ENCODE data around the gene BTBD9. TPM values are rescaled to one million over a fixed set of nuclear protein-coding genes. Genes with fewer than 3 reads are reported as not detected.

The BTBD9 gene
- total RNA-seq, 5 donors from 2014 or later (not counting 1 experiment from before 2014, with no cell fraction given): 29.3 to 67.7 (median 38.1) TPM

GRCh38 chr6:38566295-38567030, 73.3 kb downstream of the BTBD9 start:
- Histone ChIP-seq H3K4me3 (ENCODE audit: control insufficient read depth in 1 of 2, extremely low read depth in 1 of 2, low read length in 1 of 2) (no peak overlapping the region), H3K4me1 (ENCODE audit: control insufficient read depth in 1 of 2, extremely low read depth in 1 of 2, insufficient read depth in 2 of 2, low read length in 2 of 2) (peaks cover 0 to under 1% of the 10 kb centered on the region in 2 experiments), H3K27me3 (replicated peaks in 1 of 2; ENCODE audit: control insufficient read depth in 2 of 2, extremely low read depth in 1 of 2, insufficient read depth in 2 of 2, low read length in 1 of 2) (no peaks in the 10 kb centered on the region), H3K27ac (ENCODE audit: low read length) (no peak overlapping the region), H3K36me3 (ENCODE audit: control insufficient read depth in 2 of 2, extremely low read depth in 1 of 2, insufficient read depth in 1 of 2, low read length in 1 of 2) (no peaks in the 10 kb centered on the region), H3K9me3 (no peaks in the 10 kb centered on the region)
- CTCF ChIA-PET: interaction anchor here in 1 of 2 donors (0.5 kb wide), 1 partner anchor 73 kb away, joined by 3 read pairs; no protein-coding TSS in a partner anchor
- no peak for DNase-seq
- no peak overlapping the region for H3K27ac Mint-ChIP-seq
- no peak overlapping the region for H3K4me3 Mint-ChIP-seq
- H3K9me3 Mint-ChIP-seq: no peaks in the 10 kb centered on the region
- H3K4me1 Mint-ChIP-seq: peaks cover 8 to 19% (median 12%) of the 10 kb centered on the region in 3 donors
- H3K27me3 Mint-ChIP-seq: no peaks in the 10 kb centered on the region
- ATAC-seq (replicated peaks in 1 of 4): no peak
- WGBS (ENCODE audit: insufficient coverage): 100% methylated on average over 4 of the region's 6 CpGs
- peaks cover 36% of the 10 kb centered on the region for H3K36me3 Mint-ChIP-seq
- POLR2A ChIA-PET: interaction anchor here in 1 of 2 donors (0.5 kb wide), 1 partner anchor 1635 kb away, joined by 6 read pairs; no protein-coding TSS in a partner anchor

GRCh38 chr6:38564301-38564700, 75.4 kb downstream of the BTBD9 start:
- Histone ChIP-seq H3K4me3 (ENCODE audit: control insufficient read depth in 1 of 2, extremely low read depth in 1 of 2, low read length in 1 of 2) (no peak overlapping the region), H3K27me3 (replicated peaks in 1 of 2; ENCODE audit: control insufficient read depth in 2 of 2, extremely low read depth in 1 of 2, insufficient read depth in 2 of 2, low read length in 1 of 2) (no peaks in the 10 kb centered on the region), H3K36me3 (ENCODE audit: control insufficient read depth in 2 of 2, extremely low read depth in 1 of 2, insufficient read depth in 1 of 2, low read length in 1 of 2) (no peaks in the 10 kb centered on the region), H3K4me1 (ENCODE audit: control insufficient read depth in 1 of 2, extremely low read depth in 1 of 2, insufficient read depth in 2 of 2, low read length in 2 of 2) (no peaks in the 10 kb centered on the region), H3K27ac (ENCODE audit: low read length) (no peak overlapping the region), H3K9me3 (no peaks in the 10 kb centered on the region)
- Mint-ChIP-seq H3K4me1 (peaks cover 0 to 8% (median 4%) of the 10 kb centered on the region in 3 donors), H3K36me3 (peaks cover 37% of the 10 kb centered on the region), H3K9me3 (no peaks in the 10 kb centered on the region), H3K27me3 (no peaks in the 10 kb centered on the region), H3K27ac (no peak overlapping the region), H3K4me3 (no peak overlapping the region)
- ATAC-seq (replicated peaks in 1 of 4): no peak
- ChIA-PET POLR2A (interaction anchor here in 1 of 2 donors (1.3 kb wide), 1 partner anchor 10 kb away, joined by 4 read pairs; no protein-coding TSS in a partner anchor), CTCF (no interaction called here)
- WGBS (ENCODE audit: insufficient coverage): 100% methylated on average over 1 of the region's 4 CpGs
- no peak for DNase-seq

GRCh38 chr6:38555606-38556005, 84.1 kb downstream of the BTBD9 start:
- Histone ChIP-seq H3K27ac (ENCODE audit: low read length) (no peak overlapping the region), H3K36me3 (ENCODE audit: control insufficient read depth in 2 of 2, extremely low read depth in 1 of 2, insufficient read depth in 1 of 2, low read length in 1 of 2) (no peaks in the 10 kb centered on the region), H3K27me3 (replicated peaks in 1 of 2; ENCODE audit: control insufficient read depth in 2 of 2, extremely low read depth in 1 of 2, insufficient read depth in 2 of 2, low read length in 1 of 2) (no peaks in the 10 kb centered on the region), H3K4me1 (ENCODE audit: control insufficient read depth in 1 of 2, extremely low read depth in 1 of 2, insufficient read depth in 2 of 2, low read length in 2 of 2) (no peaks in the 10 kb centered on the region), H3K9me3 (no peaks in the 10 kb centered on the region), H3K4me3 (ENCODE audit: control insufficient read depth in 1 of 2, extremely low read depth in 1 of 2, low read length in 1 of 2) (no peak overlapping the region)
- H3K9me3 Mint-ChIP-seq: no peaks in the 10 kb centered on the region
- DNase-seq (no peak), ATAC-seq (replicated peaks in 1 of 4) (no peak)
- H3K4me1 Mint-ChIP-seq: peaks cover 0 to 3% (median 2%) of the 10 kb centered on the region in 3 donors
- WGBS (ENCODE audit: insufficient coverage): no CpG with 5 or more reads among the region's 3 CpGs
- H3K27ac Mint-ChIP-seq: no peak overlapping the region
- POLR2A ChIA-PET: no interaction called here
- no peaks in the 10 kb centered on the region for H3K27me3 Mint-ChIP-seq
- CTCF ChIA-PET: no interaction called here
- H3K36me3 Mint-ChIP-seq: peaks cover 21% of the 10 kb centered on the region
- H3K4me3 Mint-ChIP-seq: no peak overlapping the region

- Histone ChIP-seq H3K4me3 (ENCODE audit: control insufficient read depth in 1 of 2, extremely low read depth in 1 of 2, low read length in 1 of 2) (no peak overlapping the region), H3K36me3 (ENCODE audit: control insufficient read depth in 2 of 2, extremely low read depth in 1 of 2, insufficient read depth in 1 of 2, low read length in 1 of 2) (no peaks in the 10 kb centered on the region), H3K27me3 (replicated peaks in 1 of 2; ENCODE audit: control insufficient read depth in 2 of 2, extremely low read depth in 1 of 2, insufficient read depth in 2 of 2, low read length in 1 of 2) (no peaks in the 10 kb centered on the region), H3K9me3 (no peaks in the 10 kb centered on the region), H3K27ac (ENCODE audit: low read length) (no peak overlapping the region), H3K4me1 (ENCODE audit: control insufficient read depth in 1 of 2, extremely low read depth in 1 of 2, insufficient read depth in 2 of 2, low read length in 2 of 2) (no peaks in the 10 kb centered on the region)
- Mint-ChIP-seq H3K4me1 (peaks cover 0 to 3% (median 2%) of the 10 kb centered on the region in 3 donors), H3K27ac (no peak overlapping the region), H3K9me3 (no peaks in the 10 kb centered on the region), H3K4me3 (no peak overlapping the region), H3K27me3 (no peaks in the 10 kb centered on the region), H3K36me3 (peaks cover 21% of the 10 kb centered on the region)
- 100% methylated on average over 1 of the region's 4 CpGs for WGBS (ENCODE audit: insufficient coverage)
- ChIA-PET CTCF (no interaction called here), POLR2A (interaction anchor here (0.6 to 0.7 kb wide), 2 partner anchors 10 to 697 kb away, joined by 3 to 4 read pairs; no protein-coding TSS in a partner anchor)
- no peak for DNase-seq
- ATAC-seq (replicated peaks in 1 of 4): no peak
These were observed 84.9 kb downstream of the BTBD9 start for GRCh38 chr6:38554700-38555413.

- Mint-ChIP-seq H3K27me3 (no peaks in the 10 kb centered on the region), H3K4me3 (no peak overlapping the region), H3K27ac (no peak overlapping the region), H3K36me3 (peaks cover 19% of the 10 kb centered on the region), H3K9me3 (no peaks in the 10 kb centered on the region), H3K4me1 (peaks cover 0 to 3% (median 2%) of the 10 kb centered on the region in 3 donors)
- Histone ChIP-seq H3K4me3 (ENCODE audit: control insufficient read depth in 1 of 2, extremely low read depth in 1 of 2, low read length in 1 of 2) (no peak overlapping the region), H3K36me3 (ENCODE audit: control insufficient read depth in 2 of 2, extremely low read depth in 1 of 2, insufficient read depth in 1 of 2, low read length in 1 of 2) (no peaks in the 10 kb centered on the region), H3K9me3 (no peaks in the 10 kb centered on the region), H3K4me1 (ENCODE audit: control insufficient read depth in 1 of 2, extremely low read depth in 1 of 2, insufficient read depth in 2 of 2, low read length in 2 of 2) (no peaks in the 10 kb centered on the region), H3K27ac (ENCODE audit: low read length) (no peak overlapping the region), H3K27me3 (replicated peaks in 1 of 2; ENCODE audit: control insufficient read depth in 2 of 2, extremely low read depth in 1 of 2, insufficient read depth in 2 of 2, low read length in 1 of 2) (no peaks in the 10 kb centered on the region)
- POLR2A ChIA-PET: interaction anchor here (0.6 to 0.7 kb wide), 2 partner anchors 10 to 696 kb away, joined by 3 to 4 read pairs; no protein-coding TSS in a partner anchor
- DNase-seq: no peak
- ATAC-seq (replicated peaks in 1 of 4): no peak
- CTCF ChIA-PET: no interaction called here
These were observed 85.7 kb downstream of the BTBD9 start for GRCh38 chr6:38554014-38554413.

- Histone ChIP-seq H3K36me3 (ENCODE audit: control insufficient read depth in 2 of 2, extremely low read depth in 1 of 2, insufficient read depth in 1 of 2, low read length in 1 of 2) (no peaks in the 10 kb centered on the region), H3K4me3 (ENCODE audit: control insufficient read depth in 1 of 2, extremely low read depth in 1 of 2, low read length in 1 of 2) (no peak overlapping the region), H3K4me1 (ENCODE audit: control insufficient read depth in 1 of 2, extremely low read depth in 1 of 2, insufficient read depth in 2 of 2, low read length in 2 of 2) (no peaks in the 10 kb centered on the region), H3K27me3 (replicated peaks in 1 of 2; ENCODE audit: control insufficient read depth in 2 of 2, extremely low read depth in 1 of 2, insufficient read depth in 2 of 2, low read length in 1 of 2) (no peaks in the 10 kb centered on the region), H3K27ac (ENCODE audit: low read length) (no peak overlapping the region), H3K9me3 (no peaks in the 10 kb centered on the region)
- Mint-ChIP-seq H3K4me1 (peaks cover 0 to 3% (median 2%) of the 10 kb centered on the region in 3 donors), H3K9me3 (no peaks in the 10 kb centered on the region), H3K36me3 (peaks cover 21% of the 10 kb centered on the region), H3K4me3 (no peak overlapping the region), H3K27me3 (no peaks in the 10 kb centered on the region), H3K27ac (no peak overlapping the region)
- ATAC-seq (replicated peaks in 1 of 4): no peak
- ChIA-PET POLR2A (no interaction called here), CTCF (no interaction called here)
- DNase-seq: no peak
- 86% methylated on average over 2 of the region's 3 CpGs for WGBS (ENCODE audit: insufficient coverage)
These were observed 87.6 kb downstream of the BTBD9 start for GRCh38 chr6:38552121-38552520.

Measured in T-cell (primary cell).